Neural cell (in vitro differentiated cells): ENCODE measurements around the gene PADI6.

Source experiments
- CTCF ChIP-seq: fragments of 450-650 bp; IDR thresholded peaks from 2 replicates; pipeline ENCODE4 v1.5.1; 2014; ENCODE audit warnings: antibody characterized with exemption, mild to moderate bottlenecking, moderate library complexity; ENCODE audit not compliant: poor library complexity, severe bottlenecking
- EZH2 ChIP-seq: fragments of 200-600, 300-800 bp; shearing (Covaris generic), sonication (generic); IDR thresholded peaks from 2 replicates; pipeline ENCODE4 v1.6.1; 2014; ENCODE audit warnings: antibody characterized with exemption, low read length, borderline replicate concordance, mild to moderate bottlenecking; ENCODE audit not compliant: insufficient read depth, poor library complexity, severe bottlenecking
- TAF1 ChIP-seq: IDR thresholded peaks from 2 replicates; pipeline ENCODE4 v1.6.1; 2012; ENCODE audit warnings: low read depth

GRCh38 chr1:17371896-17372295 is at the start of gene PADI6:
- TF ChIP-seq TAF1 (no peak), EZH2 (no peak), CTCF (no peak)
